Measurements from ENCODE around the gene SLC2A5.

- TF ChIP-seq CTCF (IDR thresholded peaks at IDR 0.05; ENCODE audit: low read depth, low read length, poor library complexity, severe bottlenecking) (no peak), EZH2phosphoT487 (IDR thresholded peaks at IDR 0.05; ENCODE audit: borderline replicate concordance, low read length) (no peak)
Measured at GRCh38 chr1:9019896-9020295, 49.5 kb downstream of the SLC2A5 start.

Data from DOHH2 (cell line).